Fibroblast of pulmonary artery (primary cell): ENCODE results near the gene UNC5C.

ENCODE experiments used
- DNase-seq: peaks from one replicate; pipeline ENCODE4 v3.0.0-alpha.2; 2010; ENCODE audit warnings: low read depth
- H3K4me3 ChIP-seq: replicated peaks from 2 replicates; pipeline ENCODE4 v1.5.1; 2011; ENCODE audit warnings: low read depth, mild to moderate bottlenecking, control low read depth, low read length, moderate library complexity
- CTCF ChIP-seq: IDR thresholded peaks from 2 replicates; pipeline ENCODE4 v1.5.1; 2011; ENCODE audit warnings: mild to moderate bottlenecking, control low read depth, low read length, inconsistent platforms; ENCODE audit errors: missing control alignments

Gene UNC5C

DNA sequence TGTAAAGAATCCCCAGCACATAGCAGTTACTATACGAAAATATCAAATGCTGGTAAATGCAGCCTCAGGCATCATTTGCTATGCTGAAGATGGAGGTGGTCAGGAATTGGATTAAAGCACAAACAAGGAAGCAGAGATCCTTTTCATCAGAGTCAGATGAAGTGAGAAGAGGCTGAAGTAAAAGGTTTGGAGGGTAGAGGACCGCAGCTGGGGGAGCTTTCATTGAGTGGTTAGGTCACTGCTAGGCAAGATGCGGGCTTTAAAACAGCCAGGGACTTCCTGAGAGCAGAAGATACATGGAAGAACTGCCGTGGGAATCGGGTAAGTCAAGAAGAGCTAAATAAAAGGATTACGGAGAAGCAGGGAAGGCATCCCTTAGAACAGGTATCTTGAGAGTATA lies 351.4 kb downstream of the UNC5C start:
- DNase-seq, result no peak
- no peak overlapping the region for H3K4me3 ChIP-seq
- no peak for TF ChIP-seq CTCF

GRCh38 chr4:95193391-95194224 lies 355.2 kb downstream of the UNC5C start:
- TF ChIP-seq CTCF, result no peak
- DNase-seq, result no peak
- no peak overlapping the region for H3K4me3 ChIP-seq

- H3K4me3 ChIP-seq, result no peak overlapping the region
- TF ChIP-seq CTCF, result no peak
- no peak for DNase-seq
Measured at GRCh38 chr4:95191537-95191936, 357.2 kb downstream of the UNC5C start.

- DNase-seq, result no peak
- no peak for TF ChIP-seq CTCF
- H3K4me3 ChIP-seq, result no peak overlapping the region
Measured at GRCh38 chr4:95190751-95191436, 357.9 kb downstream of the UNC5C start.

DNA sequence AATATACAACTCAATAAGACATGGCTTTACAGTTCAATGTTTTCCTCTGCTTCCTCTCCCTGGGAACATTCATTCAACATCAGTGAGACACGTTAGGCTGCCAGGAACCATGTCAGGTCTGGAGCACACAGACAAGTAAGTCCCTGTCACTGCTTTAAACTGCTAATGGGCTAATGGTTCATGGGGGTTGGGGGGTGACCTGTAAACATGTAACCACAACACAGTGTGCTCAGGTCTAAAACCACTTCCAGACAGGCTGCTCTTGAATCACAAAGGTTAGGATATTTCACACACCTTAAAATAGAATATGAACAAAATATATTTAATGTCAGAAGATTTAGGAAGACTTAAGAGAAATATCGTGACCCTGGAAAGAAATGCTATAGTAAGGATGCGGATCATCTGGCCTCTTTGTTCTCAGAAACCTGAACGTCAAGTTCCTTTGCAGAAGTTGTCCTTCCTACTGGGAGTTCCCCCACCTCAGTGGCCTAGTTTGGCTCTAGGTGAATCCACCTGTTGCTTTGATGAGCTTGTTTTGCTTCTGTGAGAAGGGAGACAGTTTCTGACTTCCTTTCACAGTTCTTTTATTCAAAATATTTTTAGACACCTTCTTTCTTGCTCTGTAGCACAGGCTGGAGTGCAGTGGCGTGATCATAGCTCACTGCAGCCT lies 359.9 kb downstream of the UNC5C start:
- H3K4me3 ChIP-seq, result no peak overlapping the region
- no peak for DNase-seq
- no peak for TF ChIP-seq CTCF

DNA sequence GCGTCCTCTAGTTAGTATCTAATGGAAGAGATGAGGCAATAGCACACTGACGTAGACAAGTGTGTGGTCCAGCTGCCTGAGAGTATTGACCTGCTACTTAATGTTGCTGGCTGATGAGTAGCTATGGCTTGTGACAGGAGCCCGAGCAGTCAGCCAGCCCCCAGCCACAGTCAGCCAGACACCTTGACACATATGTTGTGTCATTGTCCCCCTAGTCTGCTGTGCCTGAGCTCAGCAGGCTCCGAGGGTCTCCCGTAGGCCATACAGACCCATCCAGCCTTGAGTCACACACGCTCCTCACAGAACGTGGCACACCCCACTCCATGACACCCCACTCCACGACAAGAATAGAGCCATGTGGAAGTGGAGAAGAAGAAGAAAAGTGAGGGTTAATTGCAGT lies 362.1 kb downstream of the UNC5C start:
- H3K4me3 ChIP-seq, result no peak overlapping the region
- no peak for TF ChIP-seq CTCF

More for the DNA sequence above, 362.1 kb downstream of the UNC5C start:
- DNase-seq, result no peak
